ENCODE measurements around the gene SLC1A3.

GRCh38 chr5:36705055-36705454, 98.6 kb downstream of the SLC1A3 start:
- TF ChIP-seq REST (IDR thresholded peaks at IDR 0.05; ENCODE audit: insufficient replicate concordance, low read depth) (no peak), GABPA (IDR thresholded peaks at IDR 0.05; ENCODE audit: low read depth) (no peak), POLR2AphosphoS5 (IDR thresholded peaks at IDR 0.05; ENCODE audit: low read depth) (no peak)
- TF ChIP-seq, protein P1, sequence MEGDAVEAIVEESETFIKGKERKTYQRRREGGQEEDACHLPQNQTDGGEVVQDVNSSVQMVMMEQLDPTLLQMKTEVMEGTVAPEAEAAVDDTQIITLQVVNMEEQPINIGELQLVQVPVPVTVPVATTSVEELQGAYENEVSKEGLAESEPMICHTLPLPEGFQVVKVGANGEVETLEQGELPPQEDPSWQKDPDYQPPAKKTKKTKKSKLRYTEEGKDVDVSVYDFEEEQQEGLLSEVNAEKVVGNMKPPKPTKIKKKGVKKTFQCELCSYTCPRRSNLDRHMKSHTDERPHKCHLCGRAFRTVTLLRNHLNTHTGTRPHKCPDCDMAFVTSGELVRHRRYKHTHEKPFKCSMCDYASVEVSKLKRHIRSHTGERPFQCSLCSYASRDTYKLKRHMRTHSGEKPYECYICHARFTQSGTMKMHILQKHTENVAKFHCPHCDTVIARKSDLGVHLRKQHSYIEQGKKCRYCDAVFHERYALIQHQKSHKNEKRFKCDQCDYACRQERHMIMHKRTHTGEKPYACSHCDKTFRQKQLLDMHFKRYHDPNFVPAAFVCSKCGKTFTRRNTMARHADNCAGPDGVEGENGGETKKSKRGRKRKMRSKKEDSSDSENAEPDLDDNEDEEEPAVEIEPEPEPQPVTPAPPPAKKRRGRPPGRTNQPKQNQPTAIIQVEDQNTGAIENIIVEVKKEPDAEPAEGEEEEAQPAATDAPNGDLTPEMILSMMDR (IDR thresholded peaks at IDR 0.05; ENCODE audit: insufficient read depth, low read length), result no peak

All from HL-60 (cell line).